CD4-positive, alpha-beta T cell treated with Interleukin-4 for 1 hour (primary cell): ENCODE data around the gene RSRC1.
A peak's percentile ranks its signal among the peaks of the same experiment; 100 is the strongest.
"Not testable (repeated sequence)": the region's sequence is repeated elsewhere in the genome, so short reads cannot be mapped to it uniquely, and the experiment has no call there.

Source experiments
- DNase-seq, 2 donors: peaks; one replicate each; pipeline ENCODE4 v3.0.0-alpha.2; 2020 to 2022

The RSRC1 gene

GRCh38 chr3:158333736-158334135 lies 223.8 kb downstream of the RSRC1 start:
- DNase-seq = no peak

GRCh38 chr3:158337110-158337509 lies 227.2 kb downstream of the RSRC1 start:
- no peak for DNase-seq

GRCh38 chr3:158339638-158340037 lies 229.7 kb downstream of the RSRC1 start:
- DNase-seq = no peak

- DNase-seq = not testable (repeated sequence)
Measured at GRCh38 chr3:158340951-158341350, 231.1 kb downstream of the RSRC1 start.

DNA sequence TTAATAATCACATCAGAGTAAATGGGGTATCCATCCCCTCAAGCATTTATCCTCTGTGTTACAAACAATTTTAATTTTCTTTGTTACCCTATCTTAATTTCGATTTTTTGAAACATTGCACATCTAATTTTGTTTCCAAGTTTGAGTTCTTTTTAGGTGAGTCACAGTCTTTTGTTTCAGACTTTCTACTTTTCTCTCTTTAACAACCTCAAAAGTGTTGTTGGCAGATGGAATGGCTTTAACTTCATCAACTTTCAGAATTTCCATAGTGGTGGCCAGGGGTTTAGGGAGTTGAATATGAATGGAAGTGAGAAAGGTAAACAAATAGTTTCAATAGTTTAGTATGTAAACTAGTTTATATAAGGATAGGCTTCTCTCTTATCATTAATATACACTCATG lies 238.1 kb downstream of the RSRC1 start:
- DNase-seq = no peak

DNA sequence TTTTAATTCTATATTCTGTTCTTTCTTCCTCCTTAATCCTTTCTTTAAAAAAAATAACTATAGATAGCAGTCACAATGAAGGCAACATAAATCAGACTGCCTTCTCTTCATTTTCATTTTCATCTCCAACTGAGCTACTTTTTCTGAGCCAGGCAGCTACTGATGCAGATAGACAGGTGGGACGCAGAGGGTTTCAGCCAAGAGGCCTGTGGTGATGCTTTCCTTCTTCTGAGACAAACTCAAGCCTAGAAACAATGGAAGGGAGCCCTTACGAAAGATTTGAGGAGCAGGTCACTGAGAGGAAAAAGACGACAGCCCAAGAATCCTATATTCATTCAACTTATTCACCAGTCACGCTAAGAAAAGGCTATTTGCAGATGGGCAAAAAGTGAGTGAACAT lies 241.1 kb downstream of the RSRC1 start:
- no peak for DNase-seq

- peak in 1 of 2 donors; percentile 24 for DNase-seq
Measured at GRCh38 chr3:158352551-158352950, 242.7 kb downstream of the RSRC1 start.

- DNase-seq = no peak
Measured at GRCh38 chr3:158354713-158355112, 244.8 kb downstream of the RSRC1 start.

GRCh38 chr3:158355623-158356588 lies 246.0 kb downstream of the RSRC1 start:
- DNase-seq = no peak

DNA sequence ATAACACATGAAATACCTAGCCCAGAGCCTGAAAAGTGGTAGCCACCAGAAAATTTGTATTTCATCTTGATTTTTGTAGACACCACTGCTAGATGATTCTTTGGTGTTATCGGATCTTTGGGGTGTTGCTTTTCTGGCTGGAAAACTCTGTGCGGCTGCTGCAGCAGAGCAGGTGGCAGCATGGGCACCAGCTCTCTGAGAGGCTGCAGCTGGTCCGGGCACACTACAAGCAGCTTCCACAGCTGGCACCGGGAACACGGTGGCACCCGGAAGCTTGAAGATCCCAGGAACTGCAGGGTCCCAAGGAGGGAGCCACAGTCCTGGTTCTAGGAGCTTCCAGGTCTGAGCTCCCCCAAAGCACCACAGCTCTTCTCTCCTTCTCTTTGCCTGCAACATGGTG lies 249.4 kb downstream of the RSRC1 start:
- DNase-seq = no peak

DNA sequence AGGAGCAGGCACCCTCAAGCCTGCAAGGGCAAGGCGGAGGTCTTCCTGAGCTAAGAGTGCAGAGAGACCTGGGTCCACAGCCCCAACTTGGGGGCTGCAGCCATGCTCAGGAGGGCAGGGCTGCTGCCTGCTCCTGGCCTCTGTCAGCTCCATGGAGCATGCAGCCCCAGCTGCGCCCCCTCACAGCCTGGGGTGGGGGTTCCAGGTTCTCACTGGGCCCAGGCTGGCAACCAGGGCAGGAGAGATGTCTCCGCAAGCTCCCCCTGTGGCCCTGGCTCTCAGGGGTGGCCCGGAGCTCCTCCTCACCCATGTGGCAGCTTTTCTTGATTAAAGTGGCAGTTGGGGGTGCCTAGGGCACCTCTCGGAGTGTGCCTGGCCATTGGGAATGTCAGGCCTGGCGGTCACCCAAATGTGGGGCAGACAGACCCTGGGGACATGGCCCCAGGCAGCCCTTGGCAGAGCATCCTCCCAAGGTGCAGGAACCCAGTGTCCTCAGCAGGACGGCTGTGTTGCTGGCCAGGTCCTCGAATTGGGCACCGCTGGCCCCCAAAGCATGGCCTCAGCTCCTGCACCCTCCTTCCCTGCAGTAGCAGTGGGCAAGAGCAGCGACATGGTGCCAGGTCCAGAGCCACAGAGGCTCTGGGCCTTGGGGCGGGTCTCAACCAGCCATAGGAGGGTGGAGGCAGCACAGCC lies 251.0 kb downstream of the RSRC1 start:
- no peak for DNase-seq

GRCh38 chr3:158368271-158368670 lies 258.4 kb downstream of the RSRC1 start:
- DNase-seq = no peak

DNA sequence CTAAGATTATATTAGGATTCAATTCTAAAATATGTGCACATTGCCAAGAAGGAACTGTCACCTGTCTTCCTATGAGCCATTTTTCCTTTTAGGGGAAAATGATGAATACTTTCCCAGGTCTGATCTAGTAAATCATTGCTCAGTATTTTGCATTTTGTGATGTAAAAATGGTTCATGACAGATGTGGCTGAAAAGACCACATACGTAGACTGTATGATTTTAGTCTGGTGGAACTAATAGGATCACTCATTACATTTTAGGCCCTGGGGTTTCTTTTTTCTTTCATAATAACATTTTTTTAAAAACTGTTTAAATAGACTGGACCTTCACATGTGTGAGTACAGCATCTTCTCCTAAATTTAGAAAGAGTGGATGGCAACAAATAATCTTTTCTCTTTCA lies 259.4 kb downstream of the RSRC1 start:
- no peak for DNase-seq

DNA sequence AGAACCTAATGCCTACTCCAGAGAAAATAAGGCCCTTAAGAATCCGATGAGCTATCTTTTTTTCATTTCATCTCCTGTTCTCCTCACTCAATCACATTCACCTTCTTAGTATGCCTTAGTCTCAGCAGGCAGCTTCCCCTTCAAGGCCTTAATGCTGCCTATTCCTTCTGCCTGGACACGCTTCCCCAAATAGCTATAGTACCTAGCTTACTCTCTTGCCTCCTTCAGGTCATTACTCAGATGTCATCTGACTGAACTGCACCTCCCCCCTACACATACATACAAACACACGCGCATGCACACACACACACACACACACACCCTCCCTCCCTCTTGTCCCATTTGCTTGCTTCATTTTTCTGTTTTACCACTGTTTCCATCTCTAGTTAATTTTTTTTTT lies 269.6 kb downstream of the RSRC1 start:
- DNase-seq = no peak

GRCh38 chr3:158381262-158381868 lies 271.5 kb downstream of the RSRC1 start:
- DNase-seq = no peak

DNA sequence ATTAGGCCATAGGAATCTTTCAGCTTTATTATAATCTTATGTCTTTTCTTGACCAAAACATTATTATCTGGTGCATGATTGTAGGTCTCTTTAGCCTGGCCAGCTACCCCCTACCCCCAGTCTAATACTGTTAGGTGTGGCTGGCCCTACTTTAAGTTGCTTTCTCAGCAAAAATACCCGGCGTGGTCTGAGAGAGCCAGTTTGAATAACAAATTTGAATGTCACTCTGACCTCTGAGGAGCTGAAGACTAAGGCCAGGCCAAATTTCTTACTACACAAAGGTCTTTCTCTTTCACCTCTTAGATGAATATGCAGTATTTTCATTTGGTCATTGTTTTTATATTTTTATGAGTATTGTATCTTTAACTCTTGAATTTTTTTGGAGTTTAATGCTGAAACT lies 272.6 kb downstream of the RSRC1 start:
- no peak for DNase-seq

- no peak for DNase-seq
Measured at GRCh38 chr3:158384019-158384418, 274.1 kb downstream of the RSRC1 start.

- no peak for DNase-seq
Measured at GRCh38 chr3:158395421-158395820, 285.5 kb downstream of the RSRC1 start.

DNA sequence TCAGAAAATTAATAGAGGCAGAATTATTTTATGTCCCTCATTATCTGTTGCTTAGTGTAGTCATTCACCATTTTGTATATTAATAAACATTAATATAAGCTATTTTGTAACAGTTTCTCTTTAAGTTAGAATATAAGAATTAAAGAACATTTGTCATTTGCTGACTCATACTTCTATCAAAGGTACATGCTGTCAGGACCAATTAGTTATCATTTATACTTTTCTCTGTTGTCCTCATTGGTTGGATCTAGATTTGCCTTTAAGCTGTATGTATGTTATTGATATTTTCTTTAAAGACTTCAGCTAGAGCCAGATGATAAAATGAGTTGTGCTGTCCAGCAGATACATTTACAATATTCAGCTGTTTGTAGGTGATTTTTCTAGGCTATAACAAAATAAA lies 292.7 kb downstream of the RSRC1 start:
- no peak for DNase-seq

DNA sequence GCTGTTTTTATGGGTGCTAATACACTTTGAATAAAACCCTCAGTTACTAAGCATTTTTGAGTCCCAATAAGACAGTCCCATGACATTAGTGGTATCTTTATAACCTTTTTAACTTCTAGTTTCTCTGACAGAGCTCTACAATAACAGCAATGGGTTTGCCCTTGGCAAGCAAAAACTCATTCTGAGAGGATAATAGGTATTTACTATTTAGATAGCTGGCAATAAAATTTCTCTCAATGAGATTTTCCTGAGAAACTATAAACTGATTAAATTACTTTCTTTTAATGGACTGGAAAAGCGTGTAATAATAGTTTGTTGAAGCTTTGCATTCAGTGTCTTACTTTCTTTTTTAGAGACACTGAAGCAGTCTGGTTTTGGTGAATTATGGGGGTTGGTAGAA lies 293.1 kb downstream of the RSRC1 start:
- DNase-seq = no peak

DNA sequence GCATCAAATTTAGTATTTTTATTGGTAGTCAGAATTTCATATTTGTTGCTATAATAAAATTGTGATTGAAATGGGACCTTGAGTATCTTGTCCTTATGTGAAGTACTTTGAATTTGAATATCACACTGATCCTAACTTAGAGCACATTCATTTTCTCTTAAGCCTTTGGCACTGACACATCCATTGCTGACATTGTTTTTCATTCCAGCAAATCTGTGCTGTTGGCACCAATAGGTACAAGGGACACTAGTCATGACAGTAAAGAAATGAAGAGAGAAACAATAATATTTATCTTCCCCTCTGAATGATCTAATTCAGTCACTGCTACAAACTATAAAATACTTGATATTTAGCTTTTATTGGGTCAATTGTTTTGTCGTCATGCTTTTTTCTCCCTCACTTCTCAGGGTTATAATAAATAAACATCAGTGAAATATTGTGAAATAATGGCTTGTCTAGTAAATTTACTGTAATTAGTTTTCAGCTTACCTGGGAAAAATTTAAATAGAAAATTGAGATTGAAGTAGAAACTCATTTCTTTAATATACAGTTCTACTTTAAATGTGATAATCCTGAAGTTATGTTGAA lies 294.3 kb downstream of the RSRC1 start:
- DNase-seq = no peak

DNA sequence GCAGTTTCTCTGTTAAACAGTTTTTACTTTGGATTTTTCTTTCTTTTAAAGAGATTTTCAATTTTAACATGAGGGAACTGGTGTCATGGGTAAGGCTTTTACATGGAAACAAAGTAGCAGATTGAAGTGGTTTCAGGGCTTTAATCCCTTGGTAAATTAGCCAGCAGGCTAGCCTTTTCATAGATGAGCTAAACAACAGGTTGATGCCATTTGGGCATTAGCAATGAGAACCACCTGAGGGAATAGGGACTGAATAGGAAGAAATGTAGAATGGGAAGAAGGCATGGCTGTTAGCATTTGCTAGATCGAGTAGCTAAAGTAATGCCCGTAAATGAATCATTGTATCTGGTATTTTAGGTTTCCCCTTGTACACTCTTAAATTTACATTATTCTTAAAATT lies 295.6 kb downstream of the RSRC1 start:
- DNase-seq = no peak

- no peak for DNase-seq
Measured at GRCh38 chr3:158407844-158408517, 298.1 kb downstream of the RSRC1 start.
